HUES48 (cell line): ENCODE results near the gene ADGRG7.

Experiments
- H3K27ac ChIP-seq: one replicate; pipeline ENCODE4 v1.7.0; 2013; ENCODE audit warnings: low read depth, low read length, inconsistent platforms
- H3K27me3 ChIP-seq: 2 replicates; pipeline ENCODE4 v1.6.1; 2013; ENCODE audit warnings: mild to moderate bottlenecking, low read length; ENCODE audit not compliant: control insufficient read depth, insufficient read depth
- H3K36me3 ChIP-seq: 2 replicates; pipeline ENCODE4 v1.6.1; 2013; ENCODE audit warnings: low read length; ENCODE audit not compliant: control insufficient read depth, insufficient read depth
- H3K4me1 ChIP-seq: 2 replicates; pipeline ENCODE4 v1.6.1; 2013; ENCODE audit warnings: mild to moderate bottlenecking, low read length; ENCODE audit not compliant: control insufficient read depth, insufficient read depth
- H3K4me3 ChIP-seq: 2 replicates; pipeline ENCODE4 v1.5.1; 2013; ENCODE audit warnings: mild to moderate bottlenecking, low read depth, low read length
- H3K9ac ChIP-seq: 2 replicates; pipeline ENCODE4 v1.6.1; 2013; ENCODE audit warnings: mild to moderate bottlenecking, low read depth, low read length, moderate library complexity
- H3K9me3 ChIP-seq: 2 replicates; pipeline ENCODE4 v1.6.1; 2013; ENCODE audit warnings: low read length; ENCODE audit not compliant: control insufficient read depth, insufficient read depth

The ADGRG7 gene

DNA sequence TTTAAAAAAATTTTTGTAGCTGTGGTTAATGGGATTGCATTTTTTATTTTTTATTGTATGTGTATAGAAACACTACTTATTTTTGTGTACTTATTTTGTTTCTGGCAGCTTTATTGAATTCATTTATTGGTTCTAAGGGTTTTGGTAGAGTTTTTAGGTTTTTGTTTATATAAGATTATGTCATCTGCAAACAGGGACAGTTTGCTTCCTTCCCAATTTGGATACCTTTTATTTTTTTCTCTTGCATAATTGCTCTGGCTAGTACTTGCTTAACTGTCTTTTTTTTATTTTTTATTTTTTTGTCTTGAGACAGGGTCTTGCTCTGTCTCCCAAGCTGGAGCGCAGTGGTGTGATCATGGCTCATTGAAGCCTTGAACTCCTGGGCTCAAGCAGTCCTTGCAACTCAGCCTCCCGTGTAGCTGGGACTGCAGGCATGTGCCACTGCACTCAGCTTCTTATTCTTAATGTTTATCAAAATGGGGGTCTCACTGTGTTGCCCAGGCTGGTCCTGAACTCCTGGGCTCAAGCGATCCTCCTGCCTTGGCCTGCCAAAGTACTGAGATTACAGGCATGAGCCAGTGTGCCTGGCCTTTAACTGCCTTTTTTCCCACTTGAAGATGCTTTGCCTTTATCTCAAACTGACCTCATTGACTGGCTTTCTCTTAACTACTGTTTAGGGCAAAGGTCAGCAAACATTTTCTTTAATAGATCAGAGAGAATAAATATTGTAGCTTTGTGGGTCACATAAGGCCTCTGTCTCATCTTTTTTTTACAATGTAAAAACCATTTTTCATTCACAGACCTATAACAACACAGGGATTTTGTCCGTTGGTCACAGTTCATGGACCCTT, 108.5 kb downstream of the ADGRG7 start:
- Histone ChIP-seq H3K27me3 (no peaks in the 10 kb centered on the region), H3K9ac (no peak overlapping the region), H3K36me3 (peaks cover 72% of the 10 kb centered on the region), H3K9me3 (no peaks in the 10 kb centered on the region), H3K27ac (no peak overlapping the region), H3K4me1 (peaks cover 4% of the 10 kb centered on the region), H3K4me3 (no peak overlapping the region)

GRCh38 chr3:100719136-100719535, 109.7 kb downstream of the ADGRG7 start:
- peaks cover 74% of the 10 kb centered on the region for H3K36me3 ChIP-seq
- H3K27me3 ChIP-seq, result no peaks in the 10 kb centered on the region
- H3K4me3 ChIP-seq, result no peak overlapping the region
- peaks cover 4% of the 10 kb centered on the region for H3K4me1 ChIP-seq
- H3K9ac ChIP-seq, result no peak overlapping the region
- no peak overlapping the region for H3K27ac ChIP-seq
- no peaks in the 10 kb centered on the region for H3K9me3 ChIP-seq

GRCh38 chr3:100720426-100720825, 111.0 kb downstream of the ADGRG7 start:
- Histone ChIP-seq H3K9me3 (no peaks in the 10 kb centered on the region), H3K27ac (no peak overlapping the region), H3K4me3 (no peak overlapping the region), H3K9ac (no peak overlapping the region), H3K36me3 (peaks cover 67% of the 10 kb centered on the region), H3K27me3 (no peaks in the 10 kb centered on the region), H3K4me1 (peaks cover 4% of the 10 kb centered on the region)

- Histone ChIP-seq H3K27ac (no peak overlapping the region), H3K4me3 (no peak overlapping the region), H3K4me1 (peaks cover 12% of the 10 kb centered on the region; the same call in 1 of the 2 replicates), H3K36me3 (peaks cover 83% of the 10 kb centered on the region), H3K9me3 (no peaks in the 10 kb centered on the region), H3K9ac (no peak overlapping the region), H3K27me3 (no peaks in the 10 kb centered on the region)
Observed at GRCh38 chr3:100725935-100726513, 116.6 kb downstream of the ADGRG7 start.

DNA sequence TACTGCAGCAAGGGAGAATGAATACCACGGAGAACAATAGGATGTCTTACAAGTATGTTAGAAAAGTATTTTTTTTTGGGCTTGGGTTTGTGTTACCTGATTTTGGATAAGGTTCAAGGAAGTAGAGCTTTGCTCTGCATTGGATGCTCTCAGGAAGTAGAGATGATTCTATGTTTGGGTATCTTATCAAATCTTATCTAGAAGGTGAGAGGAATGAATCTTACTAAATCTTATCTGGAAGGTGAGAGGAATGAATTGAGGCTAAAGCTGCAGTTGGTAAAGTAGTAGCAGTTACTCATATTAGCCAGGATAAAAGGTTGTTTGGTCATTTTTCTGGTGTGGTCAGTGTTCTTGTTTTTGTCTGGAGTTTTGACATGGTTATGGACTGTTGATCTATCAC, 117.3 kb downstream of the ADGRG7 start:
- Histone ChIP-seq H3K9me3 (no peaks in the 10 kb centered on the region), H3K9ac (no peak overlapping the region), H3K36me3 (peaks cover 82% of the 10 kb centered on the region), H3K4me3 (no peak overlapping the region), H3K27ac (no peak overlapping the region), H3K27me3 (no peaks in the 10 kb centered on the region), H3K4me1 (peaks cover 13% of the 10 kb centered on the region; the same call in 1 of the 2 replicates)

- no peaks in the 10 kb centered on the region for H3K27me3 ChIP-seq
- H3K9ac ChIP-seq, result no peak overlapping the region
- peaks cover 82% of the 10 kb centered on the region for H3K36me3 ChIP-seq
- H3K4me3 ChIP-seq, result no peak overlapping the region
- H3K27ac ChIP-seq, result no peak overlapping the region
- H3K9me3 ChIP-seq, result no peaks in the 10 kb centered on the region
- peaks cover 46% of the 10 kb centered on the region for H3K4me1 ChIP-seq
Observed at GRCh38 chr3:100730524-100730923, 121.1 kb downstream of the ADGRG7 start.

- Histone ChIP-seq H3K4me1 (peaks cover 59% of the 10 kb centered on the region), H3K27ac (no peak overlapping the region), H3K4me3 (no peak overlapping the region), H3K36me3 (peaks cover 79% of the 10 kb centered on the region), H3K27me3 (no peaks in the 10 kb centered on the region), H3K9me3 (no peaks in the 10 kb centered on the region), H3K9ac (no peak overlapping the region)
Observed at GRCh38 chr3:100732435-100732834, 123.0 kb downstream of the ADGRG7 start.

DNA sequence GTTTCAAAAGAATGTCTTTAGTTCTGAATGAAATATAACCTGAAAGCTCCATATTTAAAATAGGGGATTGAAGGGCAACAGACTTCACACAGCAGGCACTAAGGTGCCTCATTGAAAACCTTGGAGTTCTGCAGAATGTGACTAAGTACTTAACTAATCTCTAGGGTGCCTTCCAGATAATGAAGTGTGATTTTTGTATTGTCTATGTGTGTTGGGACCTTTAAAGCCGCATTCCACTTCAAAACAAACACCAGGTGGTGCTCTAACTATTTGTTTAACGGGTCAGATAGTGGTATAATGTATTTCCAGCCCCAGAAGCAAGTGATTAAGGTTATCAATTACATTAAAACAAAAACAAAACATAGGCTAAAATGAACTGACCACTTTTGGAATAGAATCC, 127.9 kb downstream of the ADGRG7 start:
- no peaks in the 10 kb centered on the region for H3K27me3 ChIP-seq
- peak overlapping the region; percentile 78 for H3K27ac ChIP-seq
- H3K9me3 ChIP-seq, result no peaks in the 10 kb centered on the region
- H3K9ac ChIP-seq, result no peak overlapping the region
- H3K36me3 ChIP-seq, result peaks cover 86% of the 10 kb centered on the region
- H3K4me1 ChIP-seq, result peaks cover 50% of the 10 kb centered on the region
- H3K4me3 ChIP-seq, result no peak overlapping the region

- H3K9ac ChIP-seq, result no peak overlapping the region
- H3K36me3 ChIP-seq, result peaks cover 92% of the 10 kb centered on the region
- H3K4me3 ChIP-seq, result no peak overlapping the region
- H3K27me3 ChIP-seq, result no peaks in the 10 kb centered on the region
- no peak overlapping the region for H3K27ac ChIP-seq
- H3K4me1 ChIP-seq, result peaks cover 24% of the 10 kb centered on the region
- no peaks in the 10 kb centered on the region for H3K9me3 ChIP-seq
Observed at GRCh38 chr3:100740207-100740606, 130.8 kb downstream of the ADGRG7 start.

- peaks cover 3% of the 10 kb centered on the region; the same call in 1 of the 2 replicates for H3K4me1 ChIP-seq
- H3K27ac ChIP-seq, result no peak overlapping the region
- no peaks in the 10 kb centered on the region for H3K9me3 ChIP-seq
- H3K36me3 ChIP-seq, result peaks cover 96% of the 10 kb centered on the region
- no peaks in the 10 kb centered on the region for H3K27me3 ChIP-seq
- no peak overlapping the region for H3K4me3 ChIP-seq
- H3K9ac ChIP-seq, result no peak overlapping the region
Observed at GRCh38 chr3:100743535-100743934, 134.1 kb downstream of the ADGRG7 start.

GRCh38 chr3:100744671-100745070, 135.3 kb downstream of the ADGRG7 start:
- H3K27ac ChIP-seq, result no peak overlapping the region
- no peak overlapping the region for H3K9ac ChIP-seq
- peaks cover 96% of the 10 kb centered on the region for H3K36me3 ChIP-seq
- H3K27me3 ChIP-seq, result no peaks in the 10 kb centered on the region
- H3K4me1 ChIP-seq, result peaks cover 3% of the 10 kb centered on the region; the same call in 1 of the 2 replicates
- H3K9me3 ChIP-seq, result no peaks in the 10 kb centered on the region
- no peak overlapping the region for H3K4me3 ChIP-seq
